GM12891 (cell line): Measurements from ENCODE around the gene PHACTR3.
A peak's percentile ranks its signal among the peaks of the same experiment; 100 is the strongest.

Experiments
- POLR2A ChIP-seq: IDR thresholded peaks from 2 replicates; pipeline ENCODE4 v1.6.1; 2011; ENCODE audit warnings: low read depth, low read length, control low read depth
- POLR2AphosphoS5 ChIP-seq: IDR thresholded peaks from 2 replicates; pipeline ENCODE4 v1.6.1; 2011; ENCODE audit warnings: low read depth, low read length, control low read depth
- SPI1 ChIP-seq: IDR thresholded peaks from 2 replicates; pipeline ENCODE4 v1.6.1; 2011; ENCODE audit warnings: low read depth, low read length, control low read depth
- TAF1 ChIP-seq: IDR thresholded peaks from 2 replicates; pipeline ENCODE4 v1.6.1; 2011; ENCODE audit warnings: low read depth, low read length, control low read depth

DNA sequence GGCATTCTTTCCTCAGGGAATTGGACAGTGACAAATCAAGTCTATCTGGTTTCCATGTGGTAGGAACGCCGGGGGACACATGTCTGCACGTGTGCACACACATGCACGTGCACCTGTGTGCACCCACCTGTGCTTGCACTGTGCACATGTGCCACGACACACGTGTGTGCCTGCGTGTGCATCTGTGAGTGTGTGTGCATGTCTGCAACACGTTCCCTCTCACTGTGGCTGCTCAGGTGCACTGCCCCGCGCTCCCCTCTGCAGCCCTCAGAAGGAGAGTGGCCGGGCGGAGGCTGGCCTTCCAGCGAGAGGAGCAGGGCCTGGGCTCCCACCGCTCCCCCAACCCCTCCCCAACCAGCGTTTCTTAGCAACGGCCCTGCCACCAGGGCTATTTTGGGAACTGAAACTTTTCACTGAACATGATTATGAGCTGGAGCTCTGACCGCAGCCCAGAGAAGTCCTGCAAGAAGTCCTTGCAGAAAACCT is 147.8 kb downstream of the PHACTR3 start:
- TF ChIP-seq POLR2A (no peak), TAF1 (no peak), POLR2AphosphoS5 (no peak), SPI1 (peak; percentile 90)
